Endothelial cell of hepatic sinusoid (primary cell): ENCODE measurements around the gene XKR7.

ENCODE experiments used
- in situ Hi-C: cut with HindIII; loops from 2 replicates; pipeline ENCODE4 v1.10.0; 2017; ENCODE audit warnings: low sequenced_read_pairs

The XKR7 gene

GRCh38 chr20:31974296-31974695 is 6.3 kb downstream of the XKR7 start:
- in situ Hi-C loops: loop anchor here (5.0 kb wide), 2 partner anchors 68 to 108 kb away; no protein-coding TSS in a partner anchor

- in situ Hi-C loops: loop anchor here (5.0 kb wide), 2 partner anchors 67 to 107 kb away; no protein-coding TSS in a partner anchor
These were observed 7.1 kb downstream of the XKR7 start for GRCh38 chr20:31974951-31975487.

GRCh38 chr20:31975874-31976273 is 7.9 kb downstream of the XKR7 start:
- in situ Hi-C loops: no loop called here

GRCh38 chr20:31977080-31977479 is 9.1 kb downstream of the XKR7 start:
- in situ Hi-C loops: no loop called here

GRCh38 chr20:31979713-31980426 is 11.9 kb downstream of the XKR7 start:
- in situ Hi-C loops: no loop called here

GRCh38 chr20:31981784-31982183 is 13.8 kb downstream of the XKR7 start:
- in situ Hi-C loops: no loop called here

- in situ Hi-C loops: no loop called here
These were observed 17.1 kb downstream of the XKR7 start for GRCh38 chr20:31984981-31985471.

- in situ Hi-C loops: no loop called here
These were observed 19.8 kb downstream of the XKR7 start for GRCh38 chr20:31987744-31988143.

- in situ Hi-C loops: no loop called here
These were observed 20.6 kb downstream of the XKR7 start for GRCh38 chr20:31988430-31989015.

- in situ Hi-C loops: no loop called here
These were observed 21.2 kb downstream of the XKR7 start for GRCh38 chr20:31989030-31989645.

GRCh38 chr20:31990641-31991338 is 22.8 kb downstream of the XKR7 start:
- in situ Hi-C loops: no loop called here

GRCh38 chr20:31991339-31991705 is 23.4 kb downstream of the XKR7 start:
- in situ Hi-C loops: no loop called here

- in situ Hi-C loops: no loop called here
These were observed 24.1 kb downstream of the XKR7 start for GRCh38 chr20:31992086-31992485.

GRCh38 chr20:31996996-31997395 is 29.0 kb downstream of the XKR7 start:
- in situ Hi-C loops: no loop called here

- in situ Hi-C loops: no loop called here
These were observed 30.3 kb downstream of the XKR7 start for GRCh38 chr20:31998246-31998645.

GRCh38 chr20:32003325-32003724 is 35.4 kb downstream of the XKR7 start:
- in situ Hi-C loops: no loop called here

- in situ Hi-C loops: no loop called here
These were observed 37.0 kb downstream of the XKR7 start for GRCh38 chr20:32004963-32005362.

GRCh38 chr20:32006053-32006452 is 38.1 kb downstream of the XKR7 start:
- in situ Hi-C loops: no loop called here

GRCh38 chr20:32006841-32007786 is 39.2 kb downstream of the XKR7 start:
- in situ Hi-C loops: no loop called here
